Measurements from ENCODE around the gene ARID3A.

ARID3A gene

GRCh38 chr19:1007399-1008251 lies 81.8 kb downstream of the ARID3A start:
- DNase-seq (ENCODE audit: low read depth) = no peak

- DNase-seq (ENCODE audit: low read depth) = no peak
Observed at GRCh38 chr19:1008268-1009040, 82.6 kb downstream of the ARID3A start.

- DNase-seq (ENCODE audit: low read depth) = no peak
Observed at GRCh38 chr19:1009041-1009980, 83.5 kb downstream of the ARID3A start.

GRCh38 chr19:1009981-1010538 lies 84.2 kb downstream of the ARID3A start:
- DNase-seq (ENCODE audit: low read depth) = no peak

- no peak for DNase-seq (ENCODE audit: low read depth)
Observed at GRCh38 chr19:1010586-1011510, 85.0 kb downstream of the ARID3A start.

- DNase-seq (ENCODE audit: low read depth) = no peak
Observed at GRCh38 chr19:1011831-1012333, 86.0 kb downstream of the ARID3A start.

GRCh38 chr19:1012334-1012733 lies 86.5 kb downstream of the ARID3A start:
- DNase-seq (ENCODE audit: low read depth) = no peak

GRCh38 chr19:1013218-1013617 lies 87.4 kb downstream of the ARID3A start:
- DNase-seq (ENCODE audit: low read depth) = no peak

- DNase-seq (ENCODE audit: low read depth) = no peak
Observed at GRCh38 chr19:1014161-1015060, 88.6 kb downstream of the ARID3A start.

GRCh38 chr19:1015061-1015781 lies 89.4 kb downstream of the ARID3A start:
- no peak for DNase-seq (ENCODE audit: low read depth)

- no peak for DNase-seq (ENCODE audit: low read depth)
Observed at GRCh38 chr19:1015782-1016646, 90.2 kb downstream of the ARID3A start.

- no peak for DNase-seq (ENCODE audit: low read depth)
Observed at GRCh38 chr19:1016647-1017114, 90.8 kb downstream of the ARID3A start.

- no peak for DNase-seq (ENCODE audit: low read depth)
Observed at GRCh38 chr19:1017115-1017905, 91.5 kb downstream of the ARID3A start.

- no peak for DNase-seq (ENCODE audit: low read depth)
Observed at GRCh38 chr19:1017906-1018305, 92.1 kb downstream of the ARID3A start.

- DNase-seq (ENCODE audit: low read depth) = no peak
Observed at GRCh38 chr19:1018393-1018792, 92.6 kb downstream of the ARID3A start.

GRCh38 chr19:1018932-1019615 lies 93.2 kb downstream of the ARID3A start:
- DNase-seq (ENCODE audit: low read depth) = no peak

Data from non-pigmented ciliary epithelial cell (primary cell).